PC-9 (cell line): Measurements from ENCODE around the gene ZFAND3. TPM values are rescaled to one million over a fixed set of nuclear protein-coding genes. Genes with fewer than 3 reads are reported as not detected.

Source experiments
- BruUV-seq: library from RNA; stranded (reverse); fragments of 400-500 nt; replicated peaks from 2 replicates; lab custom pipeline; 2021; lab: Mats Ljungman, UMichigan
- CTCF ChIA-PET: fragments of 300-600 bp; sonication (Branson Sonifier 250); formaldehyde crosslinking; loops from one replicate; lab custom pipeline; 2022; ENCODE audit warnings: antibody characterized with exemption; lab: Charles Lee
- POLR2A ChIA-PET: fragments of 300-600 bp; sonication (Branson Sonifier 250); formaldehyde crosslinking; loops from one replicate; lab custom pipeline; 2022; ENCODE audit warnings: antibody characterized with exemption; ENCODE audit not compliant: unreplicated experiment; lab: Charles Lee
- DNase-seq, 2 experiments: peaks; one replicate each; pipeline versions ENCODE4 v3.0.0 to v3.0.0-alpha.2; 2015 to 2022; ENCODE audit warnings: mixed read lengths in 1 of 2
- H2AFZ ChIP-seq: fragments of 200-600 bp; sonication (generic); 2 replicates; pipeline ENCODE4 v1.8.1; 2017; ENCODE audit warnings: antibody characterized with exemption
- H3F3A ChIP-seq: fragments of 200-600 bp; sonication (generic); 2 replicates; pipeline ENCODE4 v1.8.1; 2017; ENCODE audit warnings: antibody characterized with exemption, mild to moderate bottlenecking, low read depth; ENCODE audit not compliant: insufficient read depth
- H3K27ac ChIP-seq: fragments of 200-600 bp; sonication (generic); 2 replicates; pipeline ENCODE4 v1.6.1; 2016; ENCODE audit warnings: mixed run types
- H3K27me3 ChIP-seq: fragments of 200-600 bp; sonication (generic); 2 replicates; pipeline ENCODE4 v1.6.1; 2016; ENCODE audit warnings: low read depth, mixed run types; ENCODE audit not compliant: insufficient read depth
- H3K36me3 ChIP-seq: fragments of 200-600 bp; sonication (generic); 2 replicates; pipeline ENCODE4 v1.6.1; 2016; ENCODE audit warnings: low read depth, mixed run types
- H3K4me1 ChIP-seq: fragments of 200-600 bp; sonication (generic); replicated peaks from 2 replicates; pipeline ENCODE4 v1.6.1; 2016; ENCODE audit warnings: mixed run types; ENCODE audit not compliant: insufficient read depth
- H3K4me2 ChIP-seq: fragments of 200-600 bp; sonication (generic); 2 replicates; pipeline ENCODE4 v1.6.1; 2017; ENCODE audit warnings: mixed run types
- H3K4me3 ChIP-seq: fragments of 200-600 bp; sonication (generic); 2 replicates; pipeline ENCODE4 v1.6.1; 2016; ENCODE audit warnings: mixed run types
- H3K79me2 ChIP-seq: fragments of 200-600 bp; sonication (generic); 2 replicates; pipeline ENCODE4 v1.6.1; 2017; ENCODE audit warnings: low read depth, mixed run types
- H3K9me2 ChIP-seq: fragments of 200-600 bp; sonication (generic); 2 replicates; pipeline ENCODE4 v1.8.1; 2017; ENCODE audit warnings: mild to moderate bottlenecking; ENCODE audit not compliant: insufficient read depth
- H3K9me3 ChIP-seq: fragments of 200-600 bp; sonication (generic); 2 replicates; pipeline ENCODE4 v1.8.1; 2016; ENCODE audit warnings: low read depth; ENCODE audit not compliant: insufficient read depth
- H4K20me1 ChIP-seq: fragments of 200-600 bp; sonication (generic); 2 replicates; pipeline ENCODE4 v1.8.1; 2017; ENCODE audit not compliant: insufficient read depth
- EZH2 ChIP-seq: fragments of 200-600 bp; sonication (generic); IDR thresholded peaks from 2 replicates; pipeline ENCODE4 v1.8.0; 2017; ENCODE audit warnings: antibody characterized with exemption, low read depth
- intact Hi-C: fragments of 100-400 bp; cut with micrococcal nuclease; formaldehyde crosslinking; loops from one replicate; pipeline ENCODE4 v1.10.0; 2022; ENCODE audit not compliant: unreplicated experiment
- total RNA-seq: library from RNA; stranded (reverse); gene quantifications from 2 replicates; pipeline ENCODE4 v1.2.3, GENCODE V29; 2021
- TF ChIP-seq, protein P1 (sequence below): fragments of 200-600 bp; sonication (generic); conservative IDR thresholded peaks from 2 replicates; pipeline ENCODE4 v1.6.1; 2017; ENCODE audit warnings: mixed run types, antibody characterized with exemption, mild to moderate bottlenecking, moderate library complexity

The ZFAND3 gene
- total RNA-seq, 1 experiment from 2014 or later, result 46.8 TPM

DNA sequence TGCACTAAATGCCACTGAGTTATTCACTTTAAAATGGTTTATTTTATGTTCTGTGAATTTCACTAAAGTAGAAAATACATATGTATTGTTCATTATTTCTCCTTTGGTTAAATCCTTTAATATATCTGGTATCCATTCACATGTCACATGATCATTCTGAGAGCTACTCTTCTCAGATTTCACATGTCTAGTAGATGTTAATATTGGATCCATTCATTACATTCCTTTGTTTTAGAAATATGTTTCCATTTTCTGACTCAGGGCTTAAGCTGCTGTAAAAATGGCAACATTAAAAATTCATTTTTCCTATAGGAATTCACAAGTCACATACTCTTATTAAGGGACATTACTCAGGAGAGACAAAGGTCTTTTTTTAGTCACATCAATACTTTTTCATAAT, 205.4 kb downstream of the ZFAND3 start:
- BruUV-seq, result no TSS peak
- Histone ChIP-seq H3K27ac (no peak overlapping the region), H3K27me3 (no peaks in the 10 kb centered on the region), H3K9me3 (peaks cover 9% of the 10 kb centered on the region; the same call in 1 of the 2 replicates), H4K20me1 (peaks cover 24% of the 10 kb centered on the region), H3K36me3 (no peaks in the 10 kb centered on the region), H3K4me2 (no peak overlapping the region), H3K9me2 (no peaks in the 10 kb centered on the region), H3K4me3 (no peak overlapping the region), H3K4me1 (no peaks in the 10 kb centered on the region), H2AFZ (no peak overlapping the region), H3K79me2 (peaks cover 33% of the 10 kb centered on the region), H3F3A (peaks cover 7% of the 10 kb centered on the region; the same call in 1 of the 2 replicates)
- ChIA-PET POLR2A (no interaction called here), CTCF (no interaction called here)
- no peak for TF ChIP-seq EZH2
- TF ChIP-seq, protein P1, sequence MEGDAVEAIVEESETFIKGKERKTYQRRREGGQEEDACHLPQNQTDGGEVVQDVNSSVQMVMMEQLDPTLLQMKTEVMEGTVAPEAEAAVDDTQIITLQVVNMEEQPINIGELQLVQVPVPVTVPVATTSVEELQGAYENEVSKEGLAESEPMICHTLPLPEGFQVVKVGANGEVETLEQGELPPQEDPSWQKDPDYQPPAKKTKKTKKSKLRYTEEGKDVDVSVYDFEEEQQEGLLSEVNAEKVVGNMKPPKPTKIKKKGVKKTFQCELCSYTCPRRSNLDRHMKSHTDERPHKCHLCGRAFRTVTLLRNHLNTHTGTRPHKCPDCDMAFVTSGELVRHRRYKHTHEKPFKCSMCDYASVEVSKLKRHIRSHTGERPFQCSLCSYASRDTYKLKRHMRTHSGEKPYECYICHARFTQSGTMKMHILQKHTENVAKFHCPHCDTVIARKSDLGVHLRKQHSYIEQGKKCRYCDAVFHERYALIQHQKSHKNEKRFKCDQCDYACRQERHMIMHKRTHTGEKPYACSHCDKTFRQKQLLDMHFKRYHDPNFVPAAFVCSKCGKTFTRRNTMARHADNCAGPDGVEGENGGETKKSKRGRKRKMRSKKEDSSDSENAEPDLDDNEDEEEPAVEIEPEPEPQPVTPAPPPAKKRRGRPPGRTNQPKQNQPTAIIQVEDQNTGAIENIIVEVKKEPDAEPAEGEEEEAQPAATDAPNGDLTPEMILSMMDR, result no peak
- intact Hi-C loops, result no loop called here
- DNase-seq, result no peak

DNA sequence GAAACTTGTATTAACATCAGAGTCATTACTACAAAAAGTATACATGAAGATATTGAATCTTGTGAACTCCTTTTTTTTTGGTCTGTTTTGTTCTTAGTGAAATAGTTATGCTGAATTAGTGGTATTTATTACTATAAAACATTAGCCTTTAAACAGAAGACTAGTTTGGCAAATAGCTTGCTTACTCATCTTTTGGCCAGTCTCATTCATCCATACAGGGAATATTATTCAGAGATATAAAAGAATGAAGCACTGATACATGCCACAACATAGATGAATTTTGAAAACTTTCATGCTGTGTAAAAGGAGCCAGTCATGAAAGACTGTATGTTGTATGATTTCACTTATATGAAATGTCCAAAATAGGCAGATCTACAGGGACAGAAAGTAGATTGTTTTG, 205.9 kb downstream of the ZFAND3 start:
- peaks cover 7% of the 10 kb centered on the region; the same call in 1 of the 2 replicates for H3F3A ChIP-seq
- DNase-seq, result no peak
- H3K36me3 ChIP-seq, result no peaks in the 10 kb centered on the region
- intact Hi-C loops, result no loop called here
- POLR2A ChIA-PET, result no interaction called here
- peaks cover 9% of the 10 kb centered on the region; the same call in 1 of the 2 replicates for H3K9me3 ChIP-seq
- peaks cover 35% of the 10 kb centered on the region for H3K79me2 ChIP-seq
- H2AFZ ChIP-seq, result no peak overlapping the region
- H4K20me1 ChIP-seq, result peaks cover 21% of the 10 kb centered on the region
- H3K27ac ChIP-seq, result no peak overlapping the region
- no peaks in the 10 kb centered on the region for H3K4me1 ChIP-seq
- no TSS peak for BruUV-seq
- no peak overlapping the region for H3K4me2 ChIP-seq
- no peaks in the 10 kb centered on the region for H3K27me3 ChIP-seq
- H3K9me2 ChIP-seq, result no peaks in the 10 kb centered on the region
- H3K4me3 ChIP-seq, result no peak overlapping the region
- CTCF ChIA-PET, result no interaction called here
- TF ChIP-seq EZH2, result no peak
- TF ChIP-seq, protein P1, result no peak

DNA sequence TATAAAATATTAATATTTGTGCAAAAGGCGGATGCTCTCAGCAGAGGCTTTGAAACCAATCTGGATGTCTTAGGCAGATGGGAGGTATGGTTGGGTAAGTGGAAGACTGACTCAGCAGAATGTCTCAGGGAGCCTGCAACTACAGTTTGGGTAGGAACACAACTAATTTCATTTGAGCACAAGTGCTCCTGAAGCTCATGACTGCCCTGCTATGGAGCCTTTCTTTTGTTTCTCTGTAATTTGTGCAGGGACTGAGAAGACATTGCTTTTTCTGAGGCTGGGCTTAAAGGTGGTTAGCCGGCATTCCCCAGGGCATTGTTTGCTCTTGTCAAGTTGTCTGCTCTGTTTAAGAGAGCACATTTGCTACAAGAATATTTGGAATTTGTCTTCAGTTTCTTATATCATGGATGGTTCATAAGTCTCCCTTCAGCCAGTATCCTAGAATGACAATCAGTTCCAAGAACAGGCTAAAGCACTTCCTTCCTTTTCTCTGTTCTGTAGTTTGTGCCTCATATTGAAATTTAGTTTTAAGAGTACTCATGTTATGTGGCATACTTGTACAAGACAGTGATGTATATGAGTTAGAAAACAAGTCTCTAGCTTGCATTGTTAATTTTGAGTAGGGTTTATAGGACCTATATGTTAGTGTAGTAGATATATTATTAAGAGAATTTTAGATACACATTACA, 208.3 kb downstream of the ZFAND3 start:
- peaks cover 13% of the 10 kb centered on the region for H4K20me1 ChIP-seq
- no peaks in the 10 kb centered on the region for H3K27me3 ChIP-seq
- H3K4me2 ChIP-seq, result no peak overlapping the region
- intact Hi-C loops, result no loop called here
- no peak overlapping the region for H3K4me3 ChIP-seq
- peaks cover 29% of the 10 kb centered on the region for H3K79me2 ChIP-seq
- DNase-seq, result no peak
- no TSS peak for BruUV-seq
- ChIA-PET CTCF (no interaction called here), POLR2A (no interaction called here)
- H3F3A ChIP-seq, result peaks cover 7% of the 10 kb centered on the region; the same call in 1 of the 2 replicates
- H3K9me3 ChIP-seq, result peaks cover 9% of the 10 kb centered on the region; the same call in 1 of the 2 replicates
- no peaks in the 10 kb centered on the region for H3K4me1 ChIP-seq
- no peaks in the 10 kb centered on the region for H3K36me3 ChIP-seq
- no peaks in the 10 kb centered on the region for H3K9me2 ChIP-seq
- H3K27ac ChIP-seq, result no peak overlapping the region
- no peak overlapping the region for H2AFZ ChIP-seq
- no peak for TF ChIP-seq EZH2
- TF ChIP-seq, protein P1, result no peak
